K562 (cell line): Measurements from ENCODE around the gene IRF1. TPM values are rescaled to one million over a fixed set of nuclear protein-coding genes. Genes with fewer than 3 reads are reported as not detected.
A peak's percentile ranks its signal among the peaks of the same experiment; 100 is the strongest.

Experiments
- ARID1B ChIP-seq: fragments of 450-650 bp; IDR thresholded peaks from 2 replicates; pipeline ENCODE4 v1.6.1; 2016; ENCODE audit warnings: antibody characterized with exemption, mild to moderate bottlenecking, inconsistent platforms
- ATF2 ChIP-seq: sonication (generic); formaldehyde crosslinking; IDR thresholded peaks from 2 replicates; pipeline ENCODE4 v1.8.1; 2022; ENCODE audit warnings: missing genetic modification reagents
- ATF4 ChIP-seq: fragments of 450-650 bp; formaldehyde crosslinking; IDR thresholded peaks from 2 replicates; pipeline ENCODE4 v1.4.0; 2022; ENCODE audit warnings: mild to moderate bottlenecking, moderate library complexity
- BRD4 ChIP-seq: fragments of 200-600 bp; sonication (generic); IDR thresholded peaks from 2 replicates; pipeline ENCODE4 v1.6.1; 2017; ENCODE audit warnings: inconsistent platforms
- CBX8 ChIP-seq: fragments of 200-600 bp; sonication (generic); IDR thresholded peaks from 2 replicates; pipeline ENCODE4 v1.6.1; 2012; ENCODE audit warnings: borderline replicate concordance, mixed run types, low read depth, mild to moderate bottlenecking, moderate library complexity, mixed read lengths, low read length, control low read depth, inconsistent platforms; ENCODE audit not compliant: poor library complexity, severe bottlenecking; ENCODE audit errors: extremely low read depth
- DPF2 ChIP-seq: fragments of 450-650 bp; IDR thresholded peaks from 2 replicates; pipeline ENCODE4 v1.6.1; 2016
- FIP1L1 ChIP-seq: fragments of 200-400 bp; formaldehyde crosslinking; IDR thresholded peaks from 2 replicates; pipeline ENCODE4 v1.6.1; 2018; ENCODE audit warnings: mild to moderate bottlenecking, low read depth, low read length; ENCODE audit not compliant: poor library complexity, severe bottlenecking
- FOXA1 ChIP-seq: fragments of 450-650 bp; IDR thresholded peaks from 2 replicates; pipeline ENCODE4 v1.6.1; 2016; ENCODE audit warnings: mild to moderate bottlenecking, borderline replicate concordance
- HSF4 ChIP-seq: fragments of 250-450 bp; sonication (Bioruptor Pico); IDR thresholded peaks from 2 replicates; pipeline ENCODE4 v2.1.2; 2022; ENCODE audit warnings: mild to moderate bottlenecking, moderate library complexity, borderline replicate concordance
- LEF1 ChIP-seq: fragments of 450-650 bp; IDR thresholded peaks from 2 replicates; pipeline ENCODE4 v1.6.1; 2016; ENCODE audit warnings: mild to moderate bottlenecking
- MEIS2 ChIP-seq: fragments of 450-650 bp; IDR thresholded peaks from 2 replicates; pipeline ENCODE4 v1.6.1; 2014; ENCODE audit warnings: mild to moderate bottlenecking; ENCODE audit not compliant: partially characterized antibody
- NELFE ChIP-seq: IDR thresholded peaks from 2 replicates; pipeline ENCODE4 v1.6.1; 2011; ENCODE audit warnings: mild to moderate bottlenecking; ENCODE audit not compliant: insufficient read depth, insufficient read length
- NEUROD1 ChIP-seq: fragments of 150-350 bp; IDR thresholded peaks from 2 replicates; pipeline ENCODE4 v1.6.1; 2014; ENCODE audit warnings: borderline replicate concordance, low read length, low read depth; ENCODE audit not compliant: partially characterized antibody
- NR3C1 ChIP-seq: sonication (generic); formaldehyde crosslinking; IDR thresholded peaks from 2 replicates; pipeline ENCODE4 v1.8.1; 2022; ENCODE audit warnings: missing genetic modification reagents
- NUFIP1 ChIP-seq: fragments of 450-650 bp; IDR thresholded peaks from 2 replicates; pipeline ENCODE4 v1.6.1; 2018; ENCODE audit not compliant: partially characterized antibody
- RBM22 ChIP-seq: fragments of 200-400 bp; formaldehyde crosslinking; IDR thresholded peaks from 2 replicates; pipeline ENCODE4 v1.6.1; 2018; ENCODE audit warnings: low read length, low read depth; ENCODE audit not compliant: poor library complexity, severe bottlenecking
- RNF2 ChIP-seq: sonication (generic); IDR thresholded peaks from 2 replicates; pipeline ENCODE4 v1.6.1; 2016
- SMAD2 ChIP-seq: fragments of 150-350 bp; IDR thresholded peaks from 2 replicates; pipeline ENCODE4 v1.6.1; 2014; ENCODE audit warnings: low read depth, mild to moderate bottlenecking, low read length
- TAF9B ChIP-seq: fragments of 450-650 bp; IDR thresholded peaks from 2 replicates; pipeline ENCODE4 v1.6.1; 2018; ENCODE audit warnings: mild to moderate bottlenecking; ENCODE audit not compliant: partially characterized antibody
- VEZF1 ChIP-seq: fragments of 200-800 bp; sonication (Bioruptor generic); IDR thresholded peaks from 2 replicates; pipeline ENCODE4 v1.6.1; 2017; ENCODE audit warnings: missing genetic modification characterization, missing compliant biosample characterization
- ZBTB9 ChIP-seq: fragments of 450-650 bp; formaldehyde crosslinking; IDR thresholded peaks from 2 replicates; pipeline ENCODE4 v1.4.0; 2020; ENCODE audit warnings: mild to moderate bottlenecking, moderate library complexity
- ZKSCAN3 ChIP-seq: fragments of 250-450 bp; sonication (Bioruptor Pico); IDR thresholded peaks from 2 replicates; pipeline ENCODE4 v1.4.0; 2020
- ZNF224 ChIP-seq: sonication (generic); formaldehyde crosslinking; IDR thresholded peaks from 2 replicates; pipeline ENCODE4 v1.8.0; 2022; ENCODE audit warnings: mild to moderate bottlenecking, missing genetic modification reagents
- ZNF253 ChIP-seq: fragments of 250-450 bp; sonication (Bioruptor Pico); conservative IDR thresholded peaks from 2 replicates; pipeline ENCODE4 v1.6.1; 2021; ENCODE audit warnings: mild to moderate bottlenecking
- ZNF507 ChIP-seq: conservative IDR thresholded peaks from 2 replicates; pipeline ENCODE4 v1.6.1; 2017; ENCODE audit warnings: missing genetic modification characterization, missing compliant biosample characterization
- ZNF766 ChIP-seq: fragments of 200-800 bp; sonication (Bioruptor generic); conservative IDR thresholded peaks from 2 replicates; pipeline ENCODE4 v1.6.1; 2016; ENCODE audit warnings: missing genetic modification characterization, missing compliant biosample characterization
- polyA plus RNA-seq, 8 experiments: library from polyadenylated mRNA; depleted of rRNA in 4 of 8; stranded (reverse) in 5 of 8; unstranded in 3 of 8; fragments of >200 nt; fragmentation: Nextera tagmentation in 2 of 8; fragmentation: Illumina TruSeq in 1 of 8; extraction: Ambion mirVana in 2 of 8; extraction: Trizol in 1 of 8; gene quantifications; 2 replicates each; pipeline versions ENCODE4 v1.2.1 to v1.2.3, GENCODE V29; 2011 to 2014; ENCODE audit warnings: inconsistent platforms in 1 of 8, missing spikeins in 1 of 8
- total RNA-seq, 7 experiments: library from RNA; depleted of rRNA in 6 of 7; stranded (reverse); fragments of >200 nt in 6 of 7; fragmentation: Illumina TruSeq in 2 of 7; extraction: Trizol in 2 of 7; gene quantifications; 2 replicates each; pipeline versions ENCODE4 v1.2.1 to v1.2.3, GENCODE V29; 2011 to 2021; ENCODE audit warnings: low replicate concordance in 1 of 7

Gene IRF1
- total and polyA plus RNA-seq, 9 of the 15 experiments (the other 6 are each of a cell fraction or from before 2014, with no cell fraction given) = 1.1 to 12.3 (median 5.9) TPM

- TF ChIP-seq ZNF253 (CRISPR knock-in tag) = no peak
- no peak for TF ChIP-seq TAF9B
- no peak for TF ChIP-seq ZNF507 (tag)
- no peak for TF ChIP-seq ZNF224
- peak; percentile 90 for TF ChIP-seq VEZF1 (CRISPR knock-in tag)
- TF ChIP-seq FIP1L1 = no peak
- no peak for TF ChIP-seq ATF2 (CRISPR knock-in tag)
- TF ChIP-seq SMAD2 = no peak
- TF ChIP-seq ATF4 = no peak
- TF ChIP-seq NEUROD1 = no peak
- TF ChIP-seq RNF2 = peak; percentile 61; the same call in 1 of the 2 replicates
- TF ChIP-seq NELFE = no peak
- no peak for TF ChIP-seq ZNF766 (CRISPR knock-in tag)
- no peak for TF ChIP-seq RBM22
- no peak for TF ChIP-seq ZKSCAN3
- TF ChIP-seq FOXA1 = no peak
- 0 out of 2 replicates have a peak, but pooled peaks have one; percentile 9 for TF ChIP-seq ARID1B
- no peak for TF ChIP-seq NR3C1 (CRISPR knock-in tag)
- TF ChIP-seq CBX8 = no peak
- peak; percentile 65; the same call in 1 of the 2 replicates for TF ChIP-seq LEF1
- TF ChIP-seq BRD4 = no peak
- TF ChIP-seq HSF4 (CRISPR knock-in tag) = no peak
- TF ChIP-seq DPF2 = peak; percentile 59
- TF ChIP-seq NUFIP1 = no peak
- no peak for TF ChIP-seq ZBTB9 (CRISPR knock-in tag)
- TF ChIP-seq MEIS2 = no peak
Measured at GRCh38 chr5:132437604-132438266, 52.8 kb downstream of the IRF1 start (continued).
